HG03175 (cell line): ENCODE results near the gene CROCC.
"Not testable (repeated sequence)": the region's sequence is repeated elsewhere in the genome, so short reads cannot be mapped to it uniquely, and the experiment has no call there.

Experiments
- ATAC-seq: cut with Tn5 transposase; IDR thresholded peaks from one replicate; pipeline ENCODE4 v1.9.1; 2021; ENCODE audit warnings: mild to moderate bottlenecking, moderate library complexity; ENCODE audit not compliant: unreplicated experiment

CROCC gene

DNA sequence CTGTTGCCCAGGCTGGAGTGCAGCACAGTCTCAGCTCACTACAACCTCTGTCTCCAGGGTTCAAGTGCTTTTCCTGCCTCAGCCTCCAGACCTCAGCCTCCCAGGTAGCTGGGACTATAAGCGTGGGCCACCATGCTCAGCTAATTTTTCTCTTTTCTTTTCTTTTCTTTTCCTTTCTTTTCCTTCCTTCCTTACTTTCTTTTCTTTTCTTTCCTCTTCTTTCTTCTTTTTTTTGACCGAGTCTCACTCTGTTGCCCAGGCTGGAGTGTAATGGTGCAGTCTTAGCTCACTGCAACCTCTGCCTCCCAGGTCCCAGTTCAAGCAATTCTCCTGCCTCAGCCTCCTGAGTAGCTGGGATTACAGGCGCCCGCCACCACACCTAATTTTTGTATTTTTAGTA lies 42.4 kb downstream of the CROCC start:
- not testable (repeated sequence) for ATAC-seq

DNA sequence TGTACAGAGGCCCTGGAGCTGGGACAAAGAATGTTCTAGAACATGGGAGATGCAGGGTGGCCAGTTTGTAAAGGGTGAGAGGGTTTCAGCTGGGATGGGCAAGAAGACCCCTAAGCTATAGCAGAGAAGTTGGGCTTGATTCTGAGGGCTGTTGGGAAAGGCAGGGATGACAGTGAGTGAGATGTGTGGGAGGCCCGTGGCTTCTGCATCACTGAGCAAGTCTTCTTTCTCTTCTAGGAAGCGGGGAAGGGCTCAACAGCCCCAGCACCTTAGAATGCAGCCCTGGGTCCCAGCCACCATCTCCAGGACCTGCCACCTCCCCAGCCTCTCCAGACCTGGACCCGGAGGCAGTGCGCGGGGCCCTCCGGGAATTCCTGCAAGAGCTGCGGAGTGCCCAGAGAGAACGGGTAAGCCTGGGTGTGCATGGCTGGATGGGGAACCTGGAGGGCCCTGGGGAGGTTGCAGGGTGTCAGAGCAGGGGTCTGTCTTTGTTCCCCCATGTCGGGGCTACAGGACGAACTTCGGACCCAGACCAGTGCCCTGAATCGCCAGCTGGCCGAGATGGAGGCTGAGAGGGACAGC lies 43.8 kb downstream of the CROCC start:
- ATAC-seq, result no peak

DNA sequence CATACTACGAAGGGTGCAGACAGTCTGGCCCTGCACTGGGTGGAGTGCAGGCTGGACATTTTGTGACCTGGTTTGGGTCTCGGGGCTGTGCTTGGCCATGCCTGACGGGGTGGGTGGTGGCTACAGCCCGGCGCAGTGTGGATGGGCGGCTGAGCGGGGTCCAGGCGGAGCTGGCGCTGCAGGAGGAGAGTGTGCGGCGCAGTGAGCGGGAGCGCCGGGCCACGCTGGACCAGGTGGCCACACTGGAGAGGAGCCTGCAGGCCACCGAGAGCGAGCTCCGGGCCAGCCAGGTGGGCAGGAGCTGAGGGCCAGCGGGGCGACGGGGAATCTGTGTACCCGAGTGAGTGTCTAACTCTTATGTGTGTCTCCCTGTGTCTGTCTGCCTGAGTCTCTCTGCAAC lies 44.6 kb downstream of the CROCC start:
- ATAC-seq, result no peak

DNA sequence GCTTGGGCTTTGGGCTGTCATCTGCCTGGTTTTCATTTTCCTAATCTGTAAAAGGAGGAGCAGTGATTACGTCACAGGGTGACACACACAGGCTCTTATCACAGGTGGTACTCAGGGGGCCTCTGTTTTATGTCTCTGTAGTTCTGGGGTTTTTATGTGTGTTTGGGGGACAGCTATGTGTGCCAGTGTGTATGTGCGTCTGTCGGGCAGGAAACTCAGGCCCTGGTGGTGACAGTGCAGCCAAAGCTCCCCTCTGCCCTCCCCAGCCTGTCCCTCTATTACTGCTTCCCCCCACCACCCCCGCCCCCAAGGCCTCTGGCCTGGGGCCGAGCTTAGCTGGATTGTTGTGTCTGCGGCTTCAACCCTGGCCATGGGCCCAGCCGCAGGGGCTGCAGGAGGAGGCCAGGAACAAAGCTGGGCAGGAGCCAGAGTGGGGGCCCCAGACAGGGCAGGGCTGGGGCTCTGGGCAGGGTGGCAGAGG lies 45.4 kb downstream of the CROCC start:
- no peak for ATAC-seq

DNA sequence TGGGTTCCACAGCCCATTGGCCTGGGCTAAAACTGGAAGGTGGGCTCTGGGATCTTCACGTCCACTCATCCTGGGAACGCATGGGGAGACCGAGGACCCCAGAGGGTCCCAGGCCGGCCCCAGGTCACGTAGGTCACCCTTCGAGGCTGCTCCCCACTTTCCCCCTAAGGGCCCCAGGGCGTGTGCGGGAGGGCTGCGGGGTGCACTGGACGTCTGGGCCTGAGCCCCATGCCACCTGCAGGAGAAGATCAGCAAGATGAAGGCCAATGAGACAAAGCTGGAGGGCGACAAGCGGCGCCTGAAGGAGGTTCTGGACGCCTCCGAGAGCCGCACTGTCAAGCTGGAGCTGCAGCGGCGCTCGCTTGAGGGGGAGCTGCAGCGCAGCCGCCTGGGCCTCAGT lies 46.2 kb downstream of the CROCC start:
- no peak for ATAC-seq

DNA sequence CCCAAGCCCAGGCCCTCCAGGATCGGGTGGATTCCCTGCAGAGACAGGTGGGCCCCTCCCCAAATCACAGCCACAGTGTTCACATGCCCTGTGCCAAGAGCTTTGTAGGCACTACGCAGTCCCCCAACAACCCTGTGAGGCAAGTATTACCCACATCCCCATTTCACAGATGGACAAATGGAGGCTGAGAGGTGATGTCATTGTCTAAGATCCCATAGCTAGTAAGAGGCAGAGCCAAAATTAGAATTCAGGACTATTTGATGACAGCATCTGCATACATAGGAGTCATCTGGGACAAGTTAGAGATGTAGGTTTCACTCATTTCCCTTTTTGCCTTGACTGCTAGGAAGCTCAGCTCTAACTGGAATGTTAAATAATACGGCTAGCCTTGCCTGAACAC lies 46.6 kb downstream of the CROCC start:
- no peak for ATAC-seq

DNA sequence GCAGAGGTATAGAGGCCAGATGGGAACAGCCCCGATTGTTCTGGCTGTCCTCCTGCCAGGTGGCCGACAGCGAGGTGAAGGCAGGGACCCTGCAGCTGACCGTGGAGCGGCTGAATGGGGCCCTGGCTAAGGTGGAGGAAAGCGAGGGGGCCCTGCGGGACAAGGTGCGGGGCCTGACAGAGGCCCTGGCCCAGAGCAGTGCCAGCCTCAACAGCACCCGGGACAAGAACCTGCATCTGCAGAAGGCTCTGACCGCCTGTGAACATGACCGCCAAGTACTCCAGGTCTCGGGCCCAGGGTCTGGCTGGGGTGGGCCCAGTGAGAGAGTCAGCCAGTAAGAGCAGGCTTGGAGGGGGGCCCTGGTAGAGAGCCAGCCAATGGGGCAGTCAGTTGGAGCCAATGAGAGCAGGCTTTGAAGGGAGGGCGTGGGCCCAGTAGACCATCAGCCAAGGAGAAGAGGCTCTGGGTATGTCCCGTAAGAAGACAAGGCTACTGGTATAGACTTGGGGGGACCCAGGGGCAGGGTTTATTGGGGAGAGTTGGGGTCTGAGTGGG lies 47.4 kb downstream of the CROCC start:
- no peak for ATAC-seq

DNA sequence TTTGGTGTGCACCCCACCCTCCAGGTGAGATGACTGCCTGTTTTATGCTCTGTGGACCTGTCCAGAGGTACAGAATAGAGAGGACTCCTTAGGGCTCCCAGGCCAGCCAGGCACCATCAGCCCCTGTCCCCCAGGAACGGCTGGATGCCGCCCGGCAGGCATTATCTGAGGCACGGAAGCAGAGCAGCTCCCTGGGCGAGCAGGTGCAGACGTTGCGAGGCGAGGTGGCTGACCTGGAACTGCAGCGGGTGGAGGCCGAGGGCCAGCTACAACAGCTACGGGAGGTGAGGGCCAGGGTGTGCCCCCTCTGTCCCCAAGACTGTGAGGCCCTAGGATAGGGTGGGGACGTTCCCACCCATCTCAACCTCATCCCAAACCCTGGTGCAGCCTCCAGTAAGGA lies 47.9 kb downstream of the CROCC start:
- ATAC-seq, result no peak

DNA sequence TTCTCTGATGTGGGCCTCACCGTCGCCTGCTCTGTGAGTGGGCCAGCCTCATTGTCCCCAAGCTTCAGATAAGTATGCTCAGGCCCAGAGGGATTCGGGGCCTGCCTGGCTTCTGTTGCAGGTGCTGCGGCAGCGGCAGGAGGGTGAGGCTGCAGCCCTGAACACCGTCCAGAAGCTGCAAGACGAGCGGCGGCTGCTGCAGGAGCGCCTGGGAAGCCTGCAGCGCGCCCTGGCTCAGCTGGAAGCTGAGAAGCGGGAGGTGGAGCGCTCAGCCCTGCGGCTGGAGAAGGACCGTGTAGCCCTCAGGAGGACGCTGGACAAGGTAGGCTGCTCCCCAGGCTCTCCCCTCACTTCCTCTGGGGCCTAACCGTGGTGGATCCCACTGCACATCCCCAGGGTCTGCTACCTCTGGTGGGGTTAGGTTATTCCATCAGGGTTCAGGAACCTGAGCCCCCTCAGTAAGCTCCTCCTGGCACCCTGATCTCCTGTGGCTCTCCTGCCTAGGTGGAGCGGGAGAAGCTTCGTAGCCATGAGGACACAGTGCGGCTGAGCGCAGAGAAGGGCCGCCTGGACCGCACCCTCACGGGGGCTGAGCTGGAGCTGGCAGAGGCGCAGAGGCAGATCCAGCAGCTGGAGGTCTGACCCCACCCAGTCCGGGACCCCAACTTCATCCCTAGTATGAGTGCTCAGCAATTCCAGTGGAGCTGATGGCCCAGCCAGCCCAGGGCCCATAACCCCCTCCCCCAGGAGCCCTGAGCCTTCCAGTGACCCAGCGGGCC lies 48.6 kb downstream of the CROCC start:
- no peak for ATAC-seq

DNA sequence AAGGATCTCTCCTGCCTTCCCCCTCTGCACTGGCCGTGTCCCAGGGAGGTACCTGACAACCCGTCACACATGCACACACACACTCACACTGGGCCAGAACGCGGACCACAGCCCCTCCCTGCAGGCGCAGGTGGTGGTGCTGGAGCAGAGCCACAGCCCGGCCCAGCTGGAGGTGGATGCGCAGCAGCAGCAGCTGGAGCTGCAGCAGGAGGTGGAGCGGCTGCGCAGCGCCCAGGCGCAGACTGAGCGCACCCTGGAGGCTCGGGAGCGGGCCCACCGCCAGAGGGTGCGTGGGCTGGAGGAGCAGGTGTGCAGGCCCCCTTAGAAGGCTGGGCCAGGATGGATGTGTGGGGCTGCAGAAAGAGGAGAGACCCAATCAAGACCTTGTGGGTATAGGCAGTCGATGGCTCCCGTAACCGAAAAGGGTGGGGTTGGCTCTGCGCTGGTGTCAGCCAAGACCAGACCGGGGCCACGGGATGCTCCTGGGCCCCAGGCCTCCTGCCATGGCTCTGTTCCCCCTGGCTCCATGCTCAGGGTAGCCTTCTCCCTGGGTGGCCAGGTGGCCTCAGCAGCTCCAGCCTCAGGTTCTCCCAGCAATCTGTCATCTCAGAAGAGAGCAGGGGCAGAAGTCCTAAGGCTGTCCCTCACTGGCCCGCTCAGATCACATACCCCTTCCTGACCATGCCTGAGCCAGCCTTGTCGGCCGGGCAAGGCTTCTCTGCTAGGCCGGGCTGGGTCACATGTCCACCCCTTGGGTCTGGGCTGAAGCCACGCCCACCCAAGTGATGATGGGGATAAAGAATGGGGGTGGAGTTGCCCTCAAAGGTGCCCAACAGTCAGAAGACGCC lies 49.8 kb downstream of the CROCC start:
- no peak for ATAC-seq

DNA sequence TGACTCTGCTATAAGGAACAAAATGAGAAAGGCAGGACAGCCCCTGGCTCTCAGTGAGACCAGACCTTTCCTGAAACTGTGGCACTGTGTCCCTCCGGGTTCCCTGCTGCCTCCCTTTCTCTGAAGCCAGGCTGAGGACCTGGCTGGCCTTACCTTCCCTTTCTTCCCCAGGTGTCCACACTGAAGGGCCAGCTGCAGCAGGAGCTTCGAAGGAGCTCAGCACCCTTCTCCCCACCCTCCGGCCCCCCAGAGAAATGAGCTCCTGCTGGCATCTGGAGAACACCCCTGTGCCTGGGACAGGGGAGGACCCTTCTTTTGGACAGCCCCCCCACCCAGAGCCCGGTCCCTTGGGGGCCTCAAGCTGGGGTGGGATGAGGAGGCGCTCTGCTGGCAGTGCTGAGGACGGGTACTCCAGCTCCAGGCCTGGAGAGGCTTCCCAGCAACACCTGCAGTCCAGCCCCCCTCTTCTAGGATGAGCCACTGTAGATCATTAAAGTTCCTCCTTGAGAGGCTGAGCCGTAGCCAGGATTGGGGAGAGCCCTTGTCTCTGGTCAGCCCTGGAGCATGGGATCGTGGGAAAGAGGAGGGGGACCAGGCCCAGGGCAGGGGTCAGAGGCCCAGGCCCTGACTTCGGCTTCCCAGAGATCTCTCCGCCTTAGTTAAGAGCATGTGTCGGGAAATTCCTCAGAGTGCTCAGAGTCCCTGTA lies 50.6 kb downstream of the CROCC start:
- ATAC-seq, result no peak

DNA sequence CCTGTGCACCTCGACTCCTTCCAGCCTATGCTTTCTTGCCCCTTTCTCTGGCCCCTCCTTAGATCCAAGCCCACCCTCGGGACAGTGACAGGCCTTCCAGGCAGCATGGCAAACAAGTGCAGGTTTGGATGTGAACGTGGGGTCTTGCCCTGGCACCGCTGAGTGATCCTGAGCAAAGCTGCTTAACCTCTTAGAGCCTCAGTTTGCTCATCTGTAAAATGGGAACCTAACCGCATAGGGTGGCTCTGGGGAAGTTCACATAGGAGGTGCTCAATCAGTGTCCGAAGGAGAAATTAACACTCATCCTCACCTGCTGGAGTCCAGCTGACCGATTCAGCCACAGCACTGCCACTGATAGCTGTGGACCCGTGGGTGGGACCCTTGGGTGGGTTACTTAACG lies 51.5 kb downstream of the CROCC start:
- no peak for ATAC-seq

DNA sequence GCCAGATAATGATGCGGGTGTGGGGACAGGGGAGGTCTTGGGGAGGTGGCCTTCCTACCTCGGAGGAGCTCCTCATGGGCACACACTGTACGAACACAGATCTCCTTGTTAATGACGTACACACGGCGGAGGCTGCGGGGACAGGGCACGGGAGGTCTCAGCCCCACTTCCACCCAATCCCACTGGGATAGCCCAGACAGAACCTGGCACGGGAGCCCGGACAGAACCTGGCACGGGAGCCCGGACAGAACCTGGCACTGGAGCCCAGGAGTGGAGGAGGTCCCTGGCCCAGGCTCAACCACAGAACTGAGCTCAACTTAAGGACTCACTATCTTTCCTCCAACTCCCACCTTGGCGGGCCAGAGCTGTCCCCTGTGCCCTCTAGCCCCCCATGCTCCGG lies 53.5 kb downstream of the CROCC start:
- no peak for ATAC-seq

DNA sequence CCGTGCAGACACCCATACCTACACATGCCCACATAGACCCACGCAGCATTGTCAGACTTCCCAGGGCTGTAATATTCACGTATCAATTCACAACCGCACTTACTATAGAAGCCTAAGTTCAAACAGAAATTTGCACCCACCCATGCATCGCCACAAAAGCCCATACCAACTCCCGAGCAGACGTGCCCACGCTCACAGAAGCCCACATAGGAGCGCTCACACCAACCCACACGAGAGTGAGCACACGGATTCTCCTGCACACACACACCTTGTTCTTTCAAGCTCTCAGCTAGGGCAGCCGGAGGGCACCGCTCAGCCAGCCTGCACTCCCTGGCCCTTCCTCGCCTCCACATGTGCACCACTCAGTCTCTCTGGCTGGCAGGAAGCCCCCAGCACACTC lies 54.1 kb downstream of the CROCC start:
- no peak for ATAC-seq

DNA sequence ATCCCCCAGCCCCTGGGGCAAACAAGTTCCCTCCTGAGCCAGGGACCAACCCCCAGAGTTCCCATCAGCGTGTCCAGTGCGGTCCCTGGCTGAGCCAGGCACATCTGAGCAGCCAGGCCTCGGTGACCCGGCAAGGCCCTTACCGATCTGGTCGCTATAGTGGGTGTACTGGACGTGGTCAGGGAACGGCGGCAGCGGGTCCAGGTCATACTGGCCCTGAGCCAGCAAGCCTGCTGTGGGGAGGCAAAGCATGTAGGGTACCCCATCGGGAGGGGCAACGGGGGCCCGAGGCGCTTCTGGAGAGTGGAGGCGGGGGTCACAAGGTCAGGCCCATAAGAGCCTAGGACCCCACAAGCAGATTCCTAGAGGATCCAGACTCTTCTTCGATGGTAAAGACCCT lies 55.2 kb downstream of the CROCC start:
- no peak for ATAC-seq

DNA sequence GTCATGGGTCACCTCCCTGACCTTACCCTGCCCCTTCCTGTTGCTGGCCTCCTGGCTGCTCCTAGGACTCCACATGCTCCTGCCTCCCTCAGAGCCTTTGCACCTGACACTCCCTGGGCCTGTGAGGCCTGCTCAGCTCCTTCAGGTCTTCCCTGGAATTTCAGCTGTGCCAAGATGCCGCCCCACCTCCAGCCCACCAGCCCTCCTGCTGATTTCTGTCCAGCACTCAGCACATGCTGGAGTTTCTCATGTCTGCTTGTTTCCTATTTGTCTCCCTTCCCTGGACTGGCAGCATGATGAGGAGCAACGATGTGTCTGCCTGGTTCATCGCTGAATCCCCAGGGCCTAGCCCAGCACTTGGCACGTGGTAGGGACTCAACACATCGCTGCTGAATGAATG lies 55.6 kb downstream of the CROCC start:
- no peak for ATAC-seq

DNA sequence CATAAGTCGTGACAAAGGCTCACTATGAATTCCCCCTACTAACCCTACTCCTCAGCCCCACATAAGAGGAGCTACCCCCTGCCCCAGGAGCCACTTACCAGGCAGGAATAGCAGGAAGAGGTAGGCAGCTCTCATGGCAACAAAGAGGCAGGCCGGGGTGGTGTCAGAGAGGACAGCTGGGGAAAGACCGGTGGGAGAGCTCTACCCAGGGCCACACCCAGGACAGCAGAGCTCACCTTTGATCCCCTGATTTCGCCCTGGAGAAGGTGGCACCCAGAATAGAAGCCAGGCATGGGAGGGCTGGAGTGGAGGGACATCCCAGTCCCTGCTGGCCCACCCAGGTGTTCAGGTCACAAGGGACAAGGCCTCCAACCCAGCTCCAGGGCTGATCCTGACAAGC lies 56.4 kb downstream of the CROCC start:
- ATAC-seq, result no peak

DNA sequence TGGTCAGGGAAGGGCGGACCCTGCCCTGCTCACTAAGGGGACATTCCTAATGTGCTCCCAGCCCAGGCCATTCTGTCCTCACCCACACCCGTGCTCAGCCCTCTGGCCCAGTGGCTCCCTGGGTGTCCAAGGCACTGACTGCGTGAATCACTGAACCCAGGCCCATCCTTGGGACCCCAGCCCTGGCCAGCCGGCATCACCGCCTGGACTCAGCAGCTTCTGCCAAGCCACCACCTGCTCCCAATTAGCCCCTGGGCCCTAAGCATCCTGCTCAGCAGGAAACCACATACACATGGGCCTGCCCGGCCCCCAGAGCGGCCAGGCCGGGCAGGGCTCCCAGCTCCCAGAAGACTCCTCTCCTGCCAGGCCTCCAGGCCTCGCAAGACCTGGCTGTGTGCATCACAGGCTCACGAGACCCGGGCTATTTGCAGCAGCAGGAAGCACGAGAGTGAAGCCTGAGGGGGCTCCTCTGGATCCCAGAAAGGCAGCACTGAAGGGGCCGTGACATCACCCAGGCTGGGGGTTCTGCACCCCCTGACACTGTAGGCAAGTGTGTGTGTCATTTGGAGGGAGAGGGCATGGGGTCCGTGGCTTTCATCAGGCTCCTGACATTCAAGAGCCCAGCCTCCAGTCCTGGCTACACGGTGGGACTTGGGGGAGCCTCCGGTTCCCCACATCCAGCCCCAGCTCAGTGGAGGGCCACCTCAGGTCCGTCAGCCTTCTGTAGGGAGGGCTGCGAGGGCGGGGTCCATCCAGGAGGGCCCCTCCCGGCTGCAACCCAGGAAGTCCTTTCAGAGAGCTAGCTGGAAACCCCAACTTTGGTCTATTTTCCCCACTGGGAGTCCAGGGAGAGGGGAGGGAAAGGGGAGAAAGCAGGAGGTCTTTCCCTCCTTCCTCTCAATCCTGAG lies 57.1 kb downstream of the CROCC start:
- ATAC-seq, result no peak

DNA sequence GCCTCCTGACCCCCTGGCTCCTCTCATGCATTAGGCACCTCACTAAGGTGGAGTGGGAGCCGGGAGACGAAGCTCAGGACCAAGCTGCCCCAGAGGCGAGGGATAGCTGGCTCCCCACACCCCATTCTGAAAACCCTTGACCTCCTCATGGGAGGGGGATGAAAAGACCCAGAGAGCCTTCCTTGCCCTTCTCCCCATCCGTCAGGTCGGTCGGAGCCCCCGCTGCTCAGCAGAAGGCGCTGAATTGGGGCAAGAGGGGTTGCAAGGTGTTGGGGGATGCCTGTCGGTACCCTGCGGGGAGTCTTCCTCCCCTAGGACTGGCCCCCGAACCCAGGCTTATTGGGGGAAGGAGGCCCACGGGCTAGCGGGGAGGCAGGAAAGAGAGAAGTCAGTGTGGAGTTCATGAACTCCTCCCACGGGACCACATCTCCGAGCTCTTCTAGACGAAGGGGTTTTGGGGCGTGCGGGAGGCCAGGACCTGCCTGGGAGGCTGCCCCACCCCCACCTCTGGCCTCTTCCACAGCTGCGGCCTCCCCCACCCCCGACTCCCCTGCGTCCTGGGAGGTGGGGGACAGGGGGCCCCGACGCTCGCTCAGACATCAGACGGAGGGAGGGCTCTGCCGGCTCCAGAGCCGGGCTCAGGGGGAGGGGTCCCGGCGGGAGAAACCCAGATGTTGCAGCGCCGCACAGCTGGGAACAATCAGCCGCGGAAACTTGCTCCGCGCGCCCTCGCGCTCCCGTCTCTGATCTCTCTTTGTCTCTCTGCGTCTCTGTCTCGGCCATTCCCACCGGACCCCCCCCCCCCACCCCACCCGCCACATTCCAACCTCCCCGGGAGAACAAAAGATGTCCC lies 58.0 kb downstream of the CROCC start:
- no peak for ATAC-seq
